Vagina (tissue), 2 donors: Measurements from ENCODE around the gene DDC.

Experiments
- POLR2AphosphoS5 ChIP-seq, 2 donors: sonication (generic); formaldehyde crosslinking; IDR thresholded peaks; one replicate each; pipeline ENCODE4 v1.9.0; 2017; ENCODE audit warnings: antibody characterized with exemption in 2 of 2, mild to moderate bottlenecking in 2 of 2, low read depth in 1 of 2; ENCODE audit not compliant: insufficient read depth in 1 of 2
- TF ChIP-seq, protein P1 (sequence below), 3 experiments: fragments of 450-650 bp in 2 of 3; fragments of 200-600 bp in 1 of 3; sonication (generic) in 1 of 3; IDR thresholded peaks; one replicate each; pipeline ENCODE4 v1.5.1; 2017 to 2019; ENCODE audit warnings: antibody characterized with exemption in 3 of 3, mild to moderate bottlenecking in 2 of 3, moderate library complexity in 2 of 3

DNA sequence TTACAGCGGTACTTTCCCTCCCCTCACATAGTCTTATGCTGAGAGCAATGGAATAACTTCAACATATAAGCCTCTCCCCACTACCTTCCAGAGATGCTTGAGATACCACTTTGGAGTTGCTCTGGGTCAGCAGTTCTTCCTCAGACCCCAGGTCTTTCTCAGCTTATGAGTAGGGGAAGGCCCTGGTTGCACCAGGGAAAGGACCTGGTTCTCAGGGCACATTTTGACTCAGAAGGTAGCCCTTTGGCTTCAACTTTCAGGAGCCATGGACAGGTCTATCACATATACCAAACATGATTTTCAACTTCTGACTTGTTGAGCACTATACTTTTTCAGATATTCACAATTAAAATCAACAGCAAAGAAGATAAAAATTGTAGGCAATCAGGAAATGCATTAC is 103.5 kb downstream of the DDC start:
- TF ChIP-seq, protein P1, sequence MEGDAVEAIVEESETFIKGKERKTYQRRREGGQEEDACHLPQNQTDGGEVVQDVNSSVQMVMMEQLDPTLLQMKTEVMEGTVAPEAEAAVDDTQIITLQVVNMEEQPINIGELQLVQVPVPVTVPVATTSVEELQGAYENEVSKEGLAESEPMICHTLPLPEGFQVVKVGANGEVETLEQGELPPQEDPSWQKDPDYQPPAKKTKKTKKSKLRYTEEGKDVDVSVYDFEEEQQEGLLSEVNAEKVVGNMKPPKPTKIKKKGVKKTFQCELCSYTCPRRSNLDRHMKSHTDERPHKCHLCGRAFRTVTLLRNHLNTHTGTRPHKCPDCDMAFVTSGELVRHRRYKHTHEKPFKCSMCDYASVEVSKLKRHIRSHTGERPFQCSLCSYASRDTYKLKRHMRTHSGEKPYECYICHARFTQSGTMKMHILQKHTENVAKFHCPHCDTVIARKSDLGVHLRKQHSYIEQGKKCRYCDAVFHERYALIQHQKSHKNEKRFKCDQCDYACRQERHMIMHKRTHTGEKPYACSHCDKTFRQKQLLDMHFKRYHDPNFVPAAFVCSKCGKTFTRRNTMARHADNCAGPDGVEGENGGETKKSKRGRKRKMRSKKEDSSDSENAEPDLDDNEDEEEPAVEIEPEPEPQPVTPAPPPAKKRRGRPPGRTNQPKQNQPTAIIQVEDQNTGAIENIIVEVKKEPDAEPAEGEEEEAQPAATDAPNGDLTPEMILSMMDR (IDR thresholded peaks at IDR 0.05) = no peak
- TF ChIP-seq POLR2AphosphoS5 (IDR thresholded peaks at IDR 0.05; ENCODE audit: insufficient read depth in 1 of 2, low read depth in 1 of 2) = no peak
